NCI-H2196 treated with DMSO at 0.1 percent for 48 hours (cell line): ENCODE results near the gene PRRT1.

Experiments
- DNase-seq: peaks from one replicate; lab custom pipeline; 2025; ENCODE audit not compliant: unreplicated experiment; lab: John Stamatoyannopoulos, UW

PRRT1 gene

DNA sequence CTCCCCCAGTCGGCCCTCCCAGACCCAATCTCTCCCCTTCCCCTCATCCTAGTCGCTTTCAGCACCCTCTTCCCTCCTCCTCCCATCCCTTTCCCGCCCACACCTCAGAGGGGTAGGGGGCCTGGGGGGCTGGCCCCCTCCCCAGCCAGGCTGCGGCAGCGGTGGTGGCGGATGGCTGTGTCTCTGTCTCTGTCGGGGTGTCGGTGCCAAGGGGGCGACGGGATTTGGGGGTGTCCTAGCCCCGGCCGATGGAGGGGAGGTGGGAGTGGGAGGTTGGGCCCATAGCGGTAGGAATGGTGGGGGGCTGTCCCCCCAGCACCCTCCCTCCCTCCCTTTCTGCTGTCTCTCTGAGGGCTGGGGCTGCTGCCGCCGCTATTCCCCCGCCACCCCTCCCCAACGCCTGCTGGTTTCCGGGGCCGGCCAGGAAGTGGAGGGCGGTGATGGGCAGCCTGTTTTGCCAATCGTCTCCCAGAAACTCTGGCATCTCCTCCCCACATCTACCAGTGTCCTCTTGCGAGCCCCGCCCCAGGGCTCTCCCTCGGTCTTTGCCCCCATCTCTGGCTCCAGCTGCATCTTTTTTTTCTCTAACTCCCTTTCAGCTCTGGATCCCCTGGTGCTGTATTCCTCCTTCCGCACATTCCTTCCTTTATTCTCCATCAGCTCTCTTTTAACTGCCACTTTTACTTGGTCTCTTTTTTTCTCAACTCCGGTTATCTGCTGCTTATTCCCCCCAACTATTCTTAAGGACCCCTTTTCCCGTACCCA, 24.2 kb upstream of the PRRT1 start, which contains the start of gene AGPAT1:
Gene AGPAT1 (minus strand): TSS at position 374 of the 765 bp plus-strand sequence. CDS start 4,588 bp downstream, outside the sequence.
- peak; percentile 86 for DNase-seq

DNA sequence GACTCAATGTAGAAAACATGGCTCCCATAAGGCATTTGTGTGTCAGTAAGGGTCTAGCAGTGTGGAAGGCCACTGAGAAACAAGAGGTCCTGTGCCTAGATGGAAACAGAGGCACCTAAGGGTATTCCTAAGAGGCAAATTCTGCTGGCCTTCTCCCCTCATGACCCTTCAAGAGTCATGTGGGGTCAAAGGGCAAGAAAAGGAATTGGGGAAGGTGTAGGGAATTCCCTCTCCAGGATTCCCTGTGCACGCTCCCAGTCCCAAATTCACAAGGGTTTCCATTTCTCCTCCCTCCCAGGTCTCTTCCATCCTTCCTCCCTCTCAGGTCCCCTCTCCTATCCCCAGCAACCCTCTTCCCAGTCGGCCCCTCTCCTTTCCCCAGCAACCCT, 23.6 kb upstream of the PRRT1 start:
- no peak for DNase-seq

DNA sequence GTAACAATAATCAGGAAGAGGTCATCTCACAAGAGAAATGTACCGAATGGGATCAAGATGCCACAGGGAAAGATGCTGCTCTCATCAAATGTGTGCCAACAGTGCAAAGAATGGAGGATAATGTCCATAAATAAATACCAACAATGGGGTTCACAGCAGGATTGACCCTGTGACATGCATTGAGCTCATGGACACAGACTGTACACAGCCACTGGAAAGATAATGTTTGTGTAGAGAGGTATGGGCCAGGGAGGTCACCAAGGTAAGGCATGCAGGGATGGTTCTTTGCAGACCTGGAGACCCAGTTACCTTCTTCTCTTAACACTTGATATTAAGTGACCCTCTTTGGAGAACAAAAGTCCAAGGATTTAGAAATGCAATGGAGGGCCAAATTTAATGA, 22.7 kb upstream of the PRRT1 start:
- no peak for DNase-seq

DNA sequence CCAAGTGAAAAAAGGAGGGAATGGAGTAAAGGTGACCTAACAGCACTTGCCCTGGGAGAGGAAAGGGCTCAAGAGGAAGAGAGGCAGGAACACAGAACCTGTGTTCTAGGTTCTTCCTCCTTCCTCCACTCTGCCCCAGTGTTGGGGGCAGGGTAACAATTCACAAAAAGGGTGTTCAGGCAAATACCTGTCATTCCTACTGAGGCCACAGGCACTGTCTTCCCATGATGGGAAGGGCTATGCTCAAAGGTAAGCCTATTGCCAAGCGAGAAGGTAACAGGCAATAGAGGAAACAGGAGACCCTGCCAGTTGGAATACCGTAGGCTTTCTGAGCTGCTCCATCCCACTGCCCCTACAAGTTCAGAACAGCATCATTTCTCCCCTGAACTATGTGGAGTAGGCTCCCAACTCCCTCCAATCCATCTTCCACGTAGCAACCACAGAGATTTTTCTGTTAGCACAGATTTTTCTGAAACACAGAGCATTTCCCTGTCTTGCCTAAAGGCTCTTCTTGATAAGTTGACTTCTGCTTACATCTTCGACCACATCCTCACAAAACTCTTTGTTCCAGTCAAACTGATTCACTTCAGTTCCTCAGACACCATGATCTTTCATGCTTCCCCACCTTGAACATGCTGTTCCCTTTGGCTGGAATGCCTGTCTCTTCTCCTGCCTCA, 21.4 kb upstream of the PRRT1 start:
- DNase-seq = no peak

DNA sequence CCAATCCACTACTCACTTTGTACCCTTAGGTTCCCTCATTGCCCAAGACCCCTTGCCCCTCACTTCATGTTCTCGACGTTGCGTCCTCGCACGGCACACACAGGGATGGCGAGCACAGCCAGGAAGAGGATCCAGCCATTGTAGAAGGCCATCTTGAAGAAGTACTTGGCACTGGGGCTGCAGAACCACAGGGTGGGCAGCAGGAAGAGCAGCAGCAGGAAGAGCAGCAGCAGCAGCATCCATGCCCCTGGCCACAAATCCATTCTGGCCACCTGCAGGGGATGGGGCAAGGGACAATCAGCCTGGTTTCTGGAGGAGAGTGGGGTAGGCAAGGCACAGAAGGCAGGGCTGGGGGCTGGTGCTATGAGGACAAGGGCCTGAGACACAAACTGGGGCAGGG, 19.5 kb upstream of the PRRT1 start:
- no peak for DNase-seq

DNA sequence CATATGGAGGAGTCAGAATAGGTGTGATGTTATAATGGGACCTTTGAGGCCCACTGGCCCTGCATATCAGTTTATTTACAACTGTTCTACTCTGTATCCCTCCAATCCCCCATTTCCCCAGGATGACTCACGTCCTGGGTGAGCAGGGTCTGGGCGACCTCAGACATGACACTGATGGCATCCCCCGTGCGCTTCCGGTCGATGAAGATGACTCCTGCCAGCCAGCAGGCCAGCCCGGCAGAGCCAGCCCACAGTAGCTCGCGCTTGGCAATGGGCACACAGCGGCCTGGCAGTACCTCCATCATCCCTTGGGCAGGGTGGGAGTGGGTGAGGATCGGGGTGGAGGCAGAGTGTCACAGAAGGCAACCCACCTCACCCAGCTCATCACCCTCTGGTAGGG, 18.6 kb upstream of the PRRT1 start:
- DNase-seq = no peak

DNA sequence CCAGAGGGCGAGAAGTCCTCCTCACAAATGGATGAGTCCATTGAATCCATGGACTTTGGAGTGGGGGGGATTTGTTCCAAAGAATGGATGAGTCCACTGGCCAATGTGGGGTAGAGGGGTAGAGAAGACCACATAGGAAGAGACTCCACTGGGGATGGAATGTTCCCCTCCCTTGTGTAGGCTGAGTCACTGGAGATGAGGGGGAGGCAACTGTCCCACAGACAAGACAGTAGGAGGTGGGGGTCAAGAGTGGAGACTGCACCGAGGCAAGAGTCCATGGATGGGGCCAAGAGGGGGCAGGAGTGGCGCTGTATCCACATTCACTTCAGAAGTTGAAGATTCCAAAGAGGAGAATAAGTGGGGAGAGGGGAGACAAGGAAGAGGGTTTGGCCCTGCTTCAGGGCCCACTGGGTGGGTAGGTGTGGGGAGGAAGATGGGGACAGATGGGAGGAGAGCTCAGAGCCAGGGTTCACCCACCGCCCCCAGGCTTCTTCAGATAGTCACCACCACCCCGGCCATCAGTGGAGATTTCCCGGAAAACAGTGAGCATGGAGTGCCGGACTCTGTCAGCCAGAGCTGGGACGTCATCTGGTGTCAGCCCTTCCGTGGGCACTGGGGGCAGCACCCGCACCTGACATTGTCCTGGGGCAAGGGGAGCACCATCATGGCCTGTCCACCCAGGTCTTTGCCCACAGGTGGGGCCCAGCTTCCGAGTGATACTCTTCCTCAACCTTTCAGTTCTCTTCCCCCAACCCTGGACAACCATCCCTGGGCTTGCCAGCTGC, 17.3 kb upstream of the PRRT1 start:
- DNase-seq = no peak

DNA sequence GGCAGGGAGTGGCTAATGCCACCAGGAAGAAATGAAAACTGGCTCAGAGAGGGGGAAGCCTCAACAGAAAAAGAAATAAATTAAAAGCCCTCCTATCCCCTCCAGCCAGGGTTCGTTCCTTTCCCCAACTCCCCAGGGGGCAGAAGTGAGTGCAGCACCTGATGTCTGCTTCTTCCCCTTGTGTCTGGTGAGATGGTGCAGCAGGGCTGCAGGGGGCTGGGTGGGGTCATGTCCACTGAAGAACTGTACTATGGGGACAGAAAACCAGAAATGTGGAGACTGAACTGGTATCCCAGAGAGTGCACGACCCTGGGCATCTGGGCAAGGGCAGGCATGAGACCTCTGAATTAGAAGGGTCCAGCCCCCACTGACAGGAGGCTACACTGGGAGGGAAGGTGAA, 16.6 kb upstream of the PRRT1 start:
- no peak for DNase-seq

DNA sequence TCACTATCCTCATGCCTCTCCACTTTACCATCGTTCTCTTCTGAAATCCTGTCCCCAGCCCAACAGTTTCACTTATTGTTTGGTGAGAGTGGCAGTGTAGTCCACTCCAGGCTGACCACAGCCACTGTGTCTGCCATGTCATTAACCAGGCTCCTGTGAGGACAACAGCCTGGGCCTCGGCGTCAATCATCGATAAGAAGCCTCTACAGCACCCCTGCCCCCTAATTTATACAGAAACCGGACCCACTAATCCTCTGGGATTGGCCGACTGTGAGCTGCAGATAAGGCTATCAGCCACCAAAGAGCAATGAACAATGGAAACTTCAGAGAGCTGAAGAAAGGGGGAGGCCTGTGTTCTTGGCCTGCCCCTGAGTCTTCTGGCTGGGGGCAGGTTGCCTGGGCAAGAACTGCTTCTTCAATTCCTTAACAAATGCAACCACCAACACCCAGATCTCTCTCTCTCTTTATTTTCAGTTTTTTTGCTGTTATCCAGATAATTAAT, 16.1 kb upstream of the PRRT1 start:
- no peak for DNase-seq

DNA sequence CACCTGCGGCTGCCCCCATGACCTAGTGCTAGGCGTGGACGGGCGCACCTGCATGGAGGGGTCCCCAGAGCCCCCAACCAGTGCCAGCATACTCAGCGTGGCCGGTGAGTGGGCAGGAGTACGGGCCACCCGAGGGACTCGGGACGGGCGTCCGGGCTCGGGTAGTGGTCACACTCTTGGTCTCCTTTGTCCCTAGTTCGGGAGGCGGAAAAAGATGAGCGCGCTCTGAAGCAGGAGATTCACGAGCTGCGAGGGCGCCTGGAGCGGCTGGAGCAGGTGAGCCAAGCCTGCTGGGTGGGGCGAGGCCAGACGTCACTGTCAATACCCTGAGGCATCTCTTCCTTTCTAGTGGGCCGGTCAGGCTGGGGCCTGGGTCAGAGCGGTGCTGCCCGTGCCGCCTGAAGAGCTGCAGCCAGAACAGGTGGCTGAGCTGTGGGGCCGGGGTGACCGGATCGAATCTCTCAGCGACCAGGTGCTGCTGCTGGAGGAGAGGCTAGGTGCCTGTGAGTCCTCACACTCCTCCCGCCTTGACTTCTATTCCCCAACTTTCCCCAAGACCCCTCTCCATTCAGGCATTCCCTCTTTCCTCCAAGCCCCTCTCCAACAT, 15.5 kb upstream of the PRRT1 start:
- DNase-seq = no peak

DNA sequence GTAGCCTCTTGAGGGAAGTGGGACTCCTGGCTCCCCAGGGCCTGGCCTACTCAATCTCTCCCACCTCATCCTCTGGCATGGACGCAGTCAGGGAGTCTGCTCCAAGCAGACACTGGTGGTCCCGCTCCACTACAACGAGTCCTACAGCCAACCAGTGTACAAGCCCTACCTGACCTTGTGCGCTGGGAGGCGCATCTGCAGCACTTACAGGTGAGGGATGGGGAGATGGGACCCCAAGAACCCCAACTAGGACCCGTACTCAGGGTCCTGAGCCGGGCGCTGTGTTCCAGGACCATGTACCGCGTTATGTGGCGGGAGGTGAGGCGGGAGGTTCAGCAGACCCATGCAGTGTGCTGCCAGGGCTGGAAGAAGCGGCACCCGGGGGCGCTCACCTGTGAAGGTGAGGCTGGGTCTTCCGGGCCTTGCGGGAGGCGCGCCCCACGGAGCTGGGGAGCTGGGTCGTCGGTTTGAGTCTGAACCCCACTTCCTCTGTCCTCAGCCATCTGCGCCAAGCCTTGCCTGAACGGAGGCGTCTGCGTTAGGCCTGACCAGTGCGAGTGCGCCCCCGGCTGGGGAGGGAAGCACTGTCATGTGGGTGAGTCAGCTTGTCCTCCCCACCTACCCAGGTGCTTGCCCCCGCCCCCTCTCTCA, 14.8 kb upstream of the PRRT1 start:
- no peak for DNase-seq

DNA sequence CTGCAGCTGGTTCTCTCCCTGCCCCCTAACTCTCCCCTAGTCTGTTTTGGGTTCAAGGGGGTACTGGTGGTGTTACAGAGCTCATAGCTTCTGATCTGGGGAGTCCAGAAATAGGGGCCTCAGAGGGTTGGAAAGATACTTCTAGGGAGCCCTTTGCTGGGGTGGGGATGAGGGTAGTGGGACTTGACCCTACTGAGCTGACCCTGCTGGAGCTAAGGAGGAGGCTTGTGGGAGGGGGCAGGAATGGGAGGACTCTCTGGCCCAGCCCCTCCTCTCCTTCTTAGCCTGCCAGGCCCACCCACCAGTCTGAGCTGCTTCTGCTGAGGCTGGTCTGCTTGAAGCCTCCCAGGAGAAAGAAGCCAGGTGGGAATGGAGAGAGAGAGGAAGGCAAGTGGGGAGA, 12.6 kb upstream of the PRRT1 start, which contains the start of gene EGFL8:
Gene EGFL8 (plus strand): TSS at position 301 of the 400 bp plus-strand sequence. CDS start 1,571 bp downstream, outside the sequence.
- no peak for DNase-seq

DNA sequence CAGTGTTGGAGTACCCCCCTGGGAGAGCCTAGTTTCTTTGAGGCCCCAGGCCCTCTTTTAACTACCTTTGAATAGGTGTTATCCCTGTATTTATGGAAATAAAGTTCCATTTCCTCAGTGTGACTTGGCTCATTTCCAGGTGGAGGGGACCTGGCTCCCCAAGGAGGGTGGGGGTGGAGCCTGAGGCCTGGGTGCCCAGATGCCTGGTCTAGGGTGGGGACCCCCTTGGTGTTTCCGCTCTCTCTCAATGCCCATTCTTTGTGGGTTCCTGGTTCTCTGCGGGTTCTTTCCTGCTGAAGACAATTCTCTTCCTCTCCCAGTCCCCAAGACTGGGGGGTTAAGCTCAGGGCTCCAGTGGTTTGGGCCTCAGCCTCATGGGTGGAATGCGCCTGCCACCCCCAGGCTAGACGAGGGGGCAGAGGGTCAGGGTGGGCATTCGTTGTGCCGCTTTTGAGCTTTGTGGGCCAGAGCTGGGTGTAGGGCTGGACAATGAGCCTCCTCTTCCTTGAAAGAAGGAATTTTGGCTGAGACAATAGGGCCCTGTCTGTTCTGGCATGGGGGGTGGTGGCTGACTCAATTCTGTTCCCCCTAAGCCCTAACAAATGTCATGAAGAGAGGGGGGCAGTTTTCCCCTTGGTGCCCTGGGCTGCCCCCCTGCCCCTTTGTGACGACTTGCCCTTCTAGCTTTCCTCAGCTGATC, 12.0 kb upstream of the PRRT1 start:
- DNase-seq = no peak

DNA sequence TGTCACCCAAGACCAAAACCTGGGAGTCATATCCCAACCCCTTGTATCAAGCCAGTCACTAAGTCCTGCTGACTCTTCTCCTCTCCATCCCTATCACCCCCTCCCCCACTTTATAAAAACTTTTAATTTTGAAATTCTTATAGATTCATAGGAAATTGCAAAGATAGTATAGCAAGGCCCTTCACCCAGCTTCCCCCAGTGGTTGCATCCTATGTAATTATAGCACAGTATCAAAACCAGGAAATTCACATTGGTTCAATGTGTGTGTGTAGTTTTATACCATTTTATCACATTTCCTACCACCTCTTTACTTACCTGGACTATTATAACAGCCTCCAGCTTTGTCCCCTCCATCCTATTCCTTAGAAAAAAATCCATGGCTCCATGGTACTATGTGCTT, 6.3 kb upstream of the PRRT1 start:
- DNase-seq = no peak

DNA sequence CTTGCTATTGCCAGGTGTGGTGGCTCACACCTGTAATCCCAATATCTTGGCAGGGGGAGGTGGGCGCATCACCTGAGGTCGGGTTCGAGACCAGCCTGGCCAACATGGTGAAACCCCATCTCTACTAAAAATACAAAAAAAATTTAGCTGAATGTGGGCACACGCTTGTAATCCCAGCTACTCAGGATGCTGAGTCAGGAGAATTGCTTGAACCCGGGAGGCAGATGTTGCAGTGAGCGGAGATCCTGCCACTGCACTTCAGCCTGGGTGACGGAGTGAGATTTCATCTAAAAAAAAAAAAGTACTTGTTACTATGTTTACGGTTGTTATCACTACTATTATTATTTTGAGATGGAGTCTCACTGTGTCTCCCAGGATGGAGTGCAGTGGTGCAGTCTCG, 5.2 kb upstream of the PRRT1 start:
- no peak for DNase-seq

DNA sequence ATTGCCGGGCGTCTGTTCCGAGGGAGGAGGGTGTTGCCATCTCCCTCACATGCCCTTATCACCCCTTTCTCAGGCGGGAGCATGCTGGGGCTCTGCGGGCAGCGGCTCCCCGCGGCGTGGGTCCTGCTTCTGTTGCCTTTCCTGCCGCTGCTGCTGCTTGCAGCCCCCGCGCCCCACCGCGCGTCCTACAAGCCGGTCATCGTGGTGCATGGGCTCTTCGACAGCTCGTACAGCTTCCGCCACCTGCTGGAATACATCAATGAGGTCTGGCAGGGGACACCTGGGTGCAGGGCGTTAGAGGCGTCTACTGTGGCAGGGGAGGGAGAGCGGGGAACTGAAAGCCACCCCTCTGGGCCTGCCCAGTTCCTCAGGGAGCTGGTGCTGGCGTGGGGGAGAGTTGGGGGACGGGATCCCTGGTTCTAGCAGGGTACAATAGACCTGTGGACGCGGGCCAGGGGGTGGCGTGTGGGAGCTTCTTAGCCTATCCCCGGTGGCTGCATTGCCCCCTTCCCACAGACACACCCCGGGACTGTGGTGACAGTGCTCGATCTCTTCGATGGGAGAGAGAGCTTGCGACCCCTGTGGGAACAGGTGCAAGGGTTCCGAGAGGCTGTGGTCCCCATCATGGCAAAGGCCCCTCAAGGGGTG, 2.9 kb upstream of the PRRT1 start:
- DNase-seq = peak; percentile 64

DNA sequence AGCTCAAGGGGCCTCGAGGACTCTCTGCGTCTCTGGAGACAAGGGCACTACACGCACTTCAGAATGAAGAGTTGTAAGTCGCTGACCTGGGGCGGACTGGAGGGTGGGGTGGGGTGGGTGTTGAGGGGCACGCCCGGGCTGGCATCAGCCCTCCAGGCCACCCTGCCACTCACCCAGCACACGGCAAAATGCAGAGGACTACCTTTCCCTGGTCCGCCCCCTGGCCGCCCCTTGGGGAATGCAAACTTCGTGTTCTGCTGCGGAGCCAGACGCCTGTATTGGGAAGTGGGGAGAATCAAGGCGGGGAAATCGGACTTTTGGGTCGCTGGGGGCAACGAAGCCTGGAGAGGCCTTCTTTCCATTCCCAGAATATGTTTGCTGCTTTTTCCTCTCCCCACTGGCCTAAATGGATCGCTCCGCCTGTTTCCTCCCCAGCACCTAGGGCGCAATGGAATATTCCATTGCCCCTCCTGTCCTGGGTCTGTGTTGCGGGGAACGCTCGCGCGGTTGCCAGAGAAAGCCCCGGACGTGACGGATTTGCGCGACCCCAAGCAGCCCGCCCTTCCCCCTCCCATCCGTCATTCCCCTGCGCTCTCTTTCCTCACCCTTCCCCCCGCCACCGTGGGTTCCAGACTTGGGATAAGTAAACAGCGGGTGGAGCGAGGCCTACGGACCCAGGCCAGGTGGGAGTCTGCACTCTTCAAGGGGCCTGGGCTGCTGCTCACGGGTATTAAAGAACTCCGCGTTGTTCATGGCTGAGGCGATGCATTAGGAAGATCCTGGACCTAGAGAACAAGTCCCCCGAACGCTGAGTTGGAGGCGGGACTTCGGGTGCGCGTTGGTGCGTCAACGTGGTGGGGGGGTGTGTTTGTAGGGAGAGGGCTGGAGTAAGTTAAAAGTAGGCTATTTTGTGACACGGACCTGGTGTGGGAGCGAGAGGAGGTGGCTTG, 2.1 kb upstream of the PRRT1 start, which contains the start of gene PPT2:
Gene PPT2 (plus strand): TSS at position 578 of the 950 bp plus-strand sequence. CDS start 454 bp downstream, outside the sequence.
- DNase-seq = peak; percentile 77
